Measurements from ENCODE around the gene LRRFIP1. TPM values are rescaled to one million over a fixed set of nuclear protein-coding genes. Genes with fewer than 3 reads are reported as not detected.

The LRRFIP1 gene
- total RNA-seq, 2 experiments from 2014 or later = 264 to 281 TPM

GRCh38 chr2:237691029-237691907 lies 63.9 kb downstream of the LRRFIP1 start:
- no peak for TF ChIP-seq CTCF (IDR thresholded peaks at IDR 0.05)
- intact Hi-C loops (cut with micrococcal nuclease) = loop anchor here (10.0 kb wide), 1 partner anchor 256 kb away; no protein-coding TSS in a partner anchor
- CTCF ChIA-PET = interaction anchor here (2.9 to 9.8 kb wide), 2 partner anchors 16 to 54 kb away, joined by 10 to 142 read pairs; no protein-coding TSS in a partner anchor
- ATAC-seq (no peak), DNase-seq (peak; percentile 55)
- POLR2A ChIA-PET = interaction anchor here (1.2 to 9.6 kb wide), 5 partner anchors 8 to 17 kb away, joined by 3 to 154 read pairs (median 8); no protein-coding TSS in a partner anchor
- peaks cover 21% of the 10 kb centered on the region for H3K36me3 Mint-ChIP-seq (ENCODE audit: low read depth)
- H3K4me1 Mint-ChIP-seq (ENCODE audit: low read depth) = peaks cover 51% of the 10 kb centered on the region
- H3K4me3 Mint-ChIP-seq = peak overlapping the region; percentile 65
- peak overlapping the region; percentile 40 for H3K27ac Mint-ChIP-seq
- no peaks in the 10 kb centered on the region for H3K9me3 Mint-ChIP-seq
- no peaks in the 10 kb centered on the region for H3K27me3 Mint-ChIP-seq

GRCh38 chr2:237691908-237692600 lies 64.7 kb downstream of the LRRFIP1 start:
- CTCF ChIA-PET = interaction anchor here (0.9 to 9.8 kb wide), 7 partner anchors 11 to 53 kb away, joined by 3 to 142 read pairs (median 7); no protein-coding TSS in a partner anchor
- no peak for TF ChIP-seq CTCF (IDR thresholded peaks at IDR 0.05)
- peak overlapping the region; percentile 98 for H3K4me3 Mint-ChIP-seq
- POLR2A ChIA-PET = interaction anchor here (0.9 to 9.6 kb wide), 8 partner anchors 8 to 110 kb away, joined by 3 to 154 read pairs (median 6); no protein-coding TSS in a partner anchor
- peak; percentile 68 for ATAC-seq
- H3K27me3 Mint-ChIP-seq = no peaks in the 10 kb centered on the region
- peak overlapping the region; percentile 93 for H3K27ac Mint-ChIP-seq
- peaks cover 52% of the 10 kb centered on the region for H3K4me1 Mint-ChIP-seq (ENCODE audit: low read depth)
- no peaks in the 10 kb centered on the region for H3K9me3 Mint-ChIP-seq
- intact Hi-C loops (cut with micrococcal nuclease) = loop anchor here (10.0 kb wide), 1 partner anchor 257 kb away; no protein-coding TSS in a partner anchor
- H3K36me3 Mint-ChIP-seq (ENCODE audit: low read depth) = peaks cover 22% of the 10 kb centered on the region
- DNase-seq = peak; percentile 95

- H3K27ac Mint-ChIP-seq = peak overlapping the region; percentile 93
- H3K27me3 Mint-ChIP-seq = no peaks in the 10 kb centered on the region
- peak overlapping the region; percentile 98 for H3K4me3 Mint-ChIP-seq
- TF ChIP-seq CTCF (IDR thresholded peaks at IDR 0.05) = no peak
- peaks cover 54% of the 10 kb centered on the region for H3K4me1 Mint-ChIP-seq (ENCODE audit: low read depth)
- H3K36me3 Mint-ChIP-seq (ENCODE audit: low read depth) = peaks cover 24% of the 10 kb centered on the region
- no peaks in the 10 kb centered on the region for H3K9me3 Mint-ChIP-seq
- ChIA-PET CTCF (interaction anchor here (0.9 to 9.8 kb wide), 9 partner anchors 10 to 369 kb away, joined by 3 to 142 read pairs (median 5); no protein-coding TSS in a partner anchor), POLR2A (interaction anchor here (0.6 to 9.6 kb wide), 11 partner anchors 9 to 257 kb away, joined by 3 to 154 read pairs (median 4); no protein-coding TSS in a partner anchor)
- intact Hi-C loops (cut with micrococcal nuclease) = loop anchor here (10.0 kb wide), 1 partner anchor 258 kb away; no protein-coding TSS in a partner anchor
- no peak for ATAC-seq
- DNase-seq = no peak
Observed at GRCh38 chr2:237692601-237693290, 65.4 kb downstream of the LRRFIP1 start.

GRCh38 chr2:237693291-237693994 lies 66.1 kb downstream of the LRRFIP1 start:
- ChIA-PET CTCF (interaction anchor here (0.9 to 9.8 kb wide), 9 partner anchors 9 to 368 kb away, joined by 3 to 142 read pairs (median 5); no protein-coding TSS in a partner anchor), POLR2A (interaction anchor here (0.6 to 9.6 kb wide), 10 partner anchors 11 to 258 kb away, joined by 3 to 154 read pairs (median 4); no protein-coding TSS in a partner anchor)
- H3K36me3 Mint-ChIP-seq (ENCODE audit: low read depth) = peaks cover 24% of the 10 kb centered on the region
- ATAC-seq (peak; percentile 28), DNase-seq (peak; percentile 62)
- no peaks in the 10 kb centered on the region for H3K27me3 Mint-ChIP-seq
- intact Hi-C loops (cut with micrococcal nuclease) = loop anchor here (10.0 kb wide), 1 partner anchor 259 kb away; no protein-coding TSS in a partner anchor
- peak overlapping the region; percentile 98 for H3K4me3 Mint-ChIP-seq
- TF ChIP-seq CTCF (IDR thresholded peaks at IDR 0.05) = no peak
- H3K4me1 Mint-ChIP-seq (ENCODE audit: low read depth) = peaks cover 55% of the 10 kb centered on the region
- peak overlapping the region; percentile 93 for H3K27ac Mint-ChIP-seq
- H3K9me3 Mint-ChIP-seq = no peaks in the 10 kb centered on the region

Measured in activated CD8-positive, alpha-beta T cell treated with anti-CD3 and anti-CD28 coated beads for 36 hours (primary cell).